ENCODE measurements around the gene COL6A1. TPM values are rescaled to one million over a fixed set of nuclear protein-coding genes. Genes with fewer than 3 reads are reported as not detected.

The COL6A1 gene
- total RNA-seq, 2 experiments from 2014 or later: 8.0 to 8.5 TPM

DNA sequence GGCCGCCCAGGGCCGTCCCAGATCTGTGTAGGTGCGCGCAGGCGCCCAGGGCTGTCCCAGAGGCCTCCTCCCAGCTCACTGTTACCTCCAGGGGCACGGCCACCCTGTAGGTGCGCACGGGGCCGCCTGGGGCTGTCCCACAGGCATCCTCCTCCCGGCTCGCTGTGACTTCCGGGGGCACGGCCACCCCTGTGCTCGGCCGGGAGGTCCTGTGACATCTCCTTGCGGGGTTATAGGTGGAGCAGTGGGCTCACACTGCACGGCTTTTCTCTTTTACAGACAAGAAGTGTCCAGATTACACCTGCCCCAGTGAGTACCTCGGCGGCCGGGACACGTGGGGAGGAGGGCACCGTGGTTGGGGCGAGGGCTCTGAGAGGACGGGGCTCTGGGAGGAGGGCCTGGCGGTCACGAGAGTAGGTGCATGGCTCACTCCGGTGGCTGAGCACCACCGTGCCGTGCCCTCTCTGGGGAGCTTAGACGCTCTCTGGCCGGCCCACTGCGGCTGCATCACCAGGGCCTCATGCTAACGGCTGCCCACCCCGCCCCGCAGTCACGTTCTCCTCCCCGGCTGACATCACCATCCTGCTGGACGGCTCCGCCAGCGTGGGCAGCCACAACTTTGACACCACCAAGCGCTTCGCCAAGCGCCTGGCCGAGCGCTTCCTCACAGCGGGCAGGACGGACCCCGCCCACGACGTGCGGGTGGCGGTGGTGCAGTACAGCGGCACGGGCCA is 21.4 kb downstream of the COL6A1 start:
- Histone ChIP-seq H3K36me3 (ENCODE audit: insufficient read depth, low read length) (no peaks in the 10 kb centered on the region), H3K27me3 (ENCODE audit: control insufficient read depth in 1 of 2, insufficient read depth in 2 of 2, low read length in 2 of 2) (no peaks in the 10 kb centered on the region), H3K27ac (ENCODE audit: low read depth in 1 of 2, low read length in 2 of 2) (no peak overlapping the region), H3K4me3 (ENCODE audit: low read length) (no peak overlapping the region), H3K4me1 (ENCODE audit: insufficient read depth, low read length) (no peaks in the 10 kb centered on the region), H3K9me3 (ENCODE audit: control insufficient read depth in 1 of 2, insufficient read depth in 1 of 2, low read length in 2 of 2) (peaks cover 0 to 64% of the 10 kb centered on the region in 2 experiments)
- no peak overlapping the region for H3K27ac Mint-ChIP-seq
- H3K9me3 Mint-ChIP-seq: no peaks in the 10 kb centered on the region
- intact Hi-C loops (cut with DNase I, micrococcal nuclease): no loop called here
- ATAC-seq (ENCODE audit: poor library complexity) (no peak), DNase-seq (peak in 2 of 14 experiments; percentile 4 to 9)
- no peaks in the 10 kb centered on the region for H3K4me1 Mint-ChIP-seq (ENCODE audit: low read depth)
- no peaks in the 10 kb centered on the region for H3K27me3 Mint-ChIP-seq
- ChIA-PET CTCF (no interaction called here), POLR2A (no interaction called here)
- no peak overlapping the region for H3K4me3 Mint-ChIP-seq
- TF ChIP-seq, protein P1, sequence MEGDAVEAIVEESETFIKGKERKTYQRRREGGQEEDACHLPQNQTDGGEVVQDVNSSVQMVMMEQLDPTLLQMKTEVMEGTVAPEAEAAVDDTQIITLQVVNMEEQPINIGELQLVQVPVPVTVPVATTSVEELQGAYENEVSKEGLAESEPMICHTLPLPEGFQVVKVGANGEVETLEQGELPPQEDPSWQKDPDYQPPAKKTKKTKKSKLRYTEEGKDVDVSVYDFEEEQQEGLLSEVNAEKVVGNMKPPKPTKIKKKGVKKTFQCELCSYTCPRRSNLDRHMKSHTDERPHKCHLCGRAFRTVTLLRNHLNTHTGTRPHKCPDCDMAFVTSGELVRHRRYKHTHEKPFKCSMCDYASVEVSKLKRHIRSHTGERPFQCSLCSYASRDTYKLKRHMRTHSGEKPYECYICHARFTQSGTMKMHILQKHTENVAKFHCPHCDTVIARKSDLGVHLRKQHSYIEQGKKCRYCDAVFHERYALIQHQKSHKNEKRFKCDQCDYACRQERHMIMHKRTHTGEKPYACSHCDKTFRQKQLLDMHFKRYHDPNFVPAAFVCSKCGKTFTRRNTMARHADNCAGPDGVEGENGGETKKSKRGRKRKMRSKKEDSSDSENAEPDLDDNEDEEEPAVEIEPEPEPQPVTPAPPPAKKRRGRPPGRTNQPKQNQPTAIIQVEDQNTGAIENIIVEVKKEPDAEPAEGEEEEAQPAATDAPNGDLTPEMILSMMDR (IDR thresholded peaks at IDR 0.05): no peak
- no peaks in the 10 kb centered on the region for H3K36me3 Mint-ChIP-seq (ENCODE audit: low read depth)

DNA sequence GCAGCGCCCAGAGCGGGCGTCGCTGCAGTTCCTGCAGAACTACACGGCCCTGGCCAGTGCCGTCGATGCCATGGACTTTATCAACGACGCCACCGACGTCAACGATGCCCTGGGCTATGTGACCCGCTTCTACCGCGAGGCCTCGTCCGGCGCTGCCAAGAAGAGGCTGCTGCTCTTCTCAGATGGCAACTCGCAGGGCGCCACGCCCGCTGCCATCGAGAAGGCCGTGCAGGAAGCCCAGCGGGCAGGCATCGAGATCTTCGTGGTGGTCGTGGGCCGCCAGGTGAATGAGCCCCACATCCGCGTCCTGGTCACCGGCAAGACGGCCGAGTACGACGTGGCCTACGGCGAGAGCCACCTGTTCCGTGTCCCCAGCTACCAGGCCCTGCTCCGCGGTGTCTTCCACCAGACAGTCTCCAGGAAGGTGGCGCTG is 22.0 kb downstream of the COL6A1 start:
- CTCF ChIA-PET: no interaction called here
- Mint-ChIP-seq H3K4me1 (ENCODE audit: low read depth) (no peaks in the 10 kb centered on the region), H3K4me3 (no peak overlapping the region), H3K9me3 (no peaks in the 10 kb centered on the region), H3K27me3 (no peaks in the 10 kb centered on the region), H3K36me3 (ENCODE audit: low read depth) (no peaks in the 10 kb centered on the region), H3K27ac (no peak overlapping the region)
- H3K27ac ChIP-seq (ENCODE audit: low read depth in 1 of 2, low read length in 2 of 2): no peak overlapping the region
- POLR2A ChIA-PET: no interaction called here
- H3K36me3 ChIP-seq (ENCODE audit: insufficient read depth, low read length): no peaks in the 10 kb centered on the region
- DNase-seq (peak in 2 of 14 experiments; percentile 3 to 10), ATAC-seq (ENCODE audit: poor library complexity) (no peak)
- TF ChIP-seq, protein P1 (IDR thresholded peaks at IDR 0.05): no peak
- peaks cover 0 to 70% of the 10 kb centered on the region in 2 experiments for H3K9me3 ChIP-seq (ENCODE audit: control insufficient read depth in 1 of 2, insufficient read depth in 1 of 2, low read length in 2 of 2)
- no peaks in the 10 kb centered on the region for H3K27me3 ChIP-seq (ENCODE audit: control insufficient read depth in 1 of 2, insufficient read depth in 2 of 2, low read length in 2 of 2)
- intact Hi-C loops (cut with DNase I, micrococcal nuclease): no loop called here
- no peak overlapping the region for H3K4me3 ChIP-seq (ENCODE audit: low read length)
- no peaks in the 10 kb centered on the region for H3K4me1 ChIP-seq (ENCODE audit: insufficient read depth, low read length)

DNA sequence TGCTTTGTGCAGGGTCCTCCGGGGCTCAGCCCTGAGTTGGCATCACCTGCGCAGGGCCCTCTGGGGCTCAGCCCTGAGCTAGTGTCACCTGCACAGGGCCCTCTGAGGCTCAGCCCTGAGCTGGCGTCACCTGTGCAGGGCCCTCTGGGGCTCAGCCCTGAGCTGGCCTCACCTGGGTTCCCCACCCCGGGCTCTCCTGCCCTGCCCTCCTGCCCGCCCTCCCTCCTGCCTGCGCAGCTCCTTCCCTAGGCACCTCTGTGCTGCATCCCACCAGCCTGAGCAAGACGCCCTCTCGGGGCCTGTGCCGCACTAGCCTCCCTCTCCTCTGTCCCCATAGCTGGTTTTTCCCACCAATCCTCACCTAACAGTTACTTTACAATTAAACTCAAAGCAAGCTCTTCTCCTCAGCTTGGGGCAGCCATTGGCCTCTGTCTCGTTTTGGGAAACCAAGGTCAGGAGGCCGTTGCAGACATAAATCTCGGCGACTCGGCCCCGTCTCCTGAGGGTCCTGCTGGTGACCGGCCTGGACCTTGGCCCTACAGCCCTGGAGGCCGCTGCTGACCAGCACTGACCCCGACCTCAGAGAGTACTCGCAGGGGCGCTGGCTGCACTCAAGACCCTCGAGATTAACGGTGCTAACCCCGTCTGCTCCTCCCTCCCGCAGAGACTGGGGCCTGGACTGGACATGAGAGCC is 22.7 kb downstream of the COL6A1 start:
- no peak for ATAC-seq (ENCODE audit: poor library complexity)
- POLR2A ChIA-PET: no interaction called here
- Histone ChIP-seq H3K4me1 (ENCODE audit: insufficient read depth, low read length) (no peaks in the 10 kb centered on the region), H3K27me3 (ENCODE audit: control insufficient read depth in 1 of 2, insufficient read depth in 2 of 2, low read length in 2 of 2) (no peaks in the 10 kb centered on the region), H3K27ac (ENCODE audit: low read depth in 1 of 2, low read length in 2 of 2) (no peak overlapping the region), H3K36me3 (ENCODE audit: insufficient read depth, low read length) (no peaks in the 10 kb centered on the region), H3K9me3 (ENCODE audit: control insufficient read depth in 1 of 2, insufficient read depth in 1 of 2, low read length in 2 of 2) (peaks cover 0 to 68% of the 10 kb centered on the region in 2 experiments), H3K4me3 (ENCODE audit: low read length) (no peak overlapping the region)
- H3K9me3 Mint-ChIP-seq: no peaks in the 10 kb centered on the region
- TF ChIP-seq, protein P1 (IDR thresholded peaks at IDR 0.05): no peak
- no peaks in the 10 kb centered on the region for H3K27me3 Mint-ChIP-seq
- peak in 2 of 14 experiments; percentile 4 for DNase-seq
- intact Hi-C loops (cut with DNase I, micrococcal nuclease): no loop called here
- H3K27ac Mint-ChIP-seq: no peak overlapping the region
- CTCF ChIA-PET: no interaction called here
- H3K4me3 Mint-ChIP-seq: no peak overlapping the region
- H3K4me1 Mint-ChIP-seq (ENCODE audit: low read depth): no peaks in the 10 kb centered on the region
- H3K36me3 Mint-ChIP-seq (ENCODE audit: low read depth): no peaks in the 10 kb centered on the region

Data from CD4-positive, alpha-beta T cell (primary cell).